ENCODE measurements around the gene TEX11.
"Not testable (repeated sequence)": the region's sequence is repeated elsewhere in the genome, so short reads cannot be mapped to it uniquely, and the experiment has no call there.

Gene TEX11

DNA sequence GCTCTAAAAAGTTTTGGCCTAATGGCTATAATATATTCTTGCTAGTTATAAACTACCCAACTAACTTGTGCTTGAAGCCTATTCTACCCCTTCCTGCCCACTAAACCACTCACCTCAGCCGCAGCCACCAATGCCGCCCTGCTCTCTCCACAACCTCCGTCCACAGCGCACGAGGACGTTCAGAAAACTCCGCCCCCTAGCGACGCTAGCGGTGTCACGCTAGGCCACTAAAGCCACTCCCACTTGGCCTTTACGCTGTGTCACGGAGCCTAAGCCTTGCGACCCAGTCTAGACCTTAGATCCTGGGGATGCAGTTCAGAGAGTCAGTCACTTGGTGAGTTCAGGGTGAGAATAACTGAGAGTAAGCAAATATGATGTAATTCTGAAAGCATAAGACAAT is at the start of gene TEX11:
Gene TEX11, minus strand, starts transcription at position 171 of the 400 bp plus-strand sequence. CDS start 922 bp downstream, outside the sequence.
- no peak for DNase-seq (ENCODE audit: low read depth, low spot score)

DNA sequence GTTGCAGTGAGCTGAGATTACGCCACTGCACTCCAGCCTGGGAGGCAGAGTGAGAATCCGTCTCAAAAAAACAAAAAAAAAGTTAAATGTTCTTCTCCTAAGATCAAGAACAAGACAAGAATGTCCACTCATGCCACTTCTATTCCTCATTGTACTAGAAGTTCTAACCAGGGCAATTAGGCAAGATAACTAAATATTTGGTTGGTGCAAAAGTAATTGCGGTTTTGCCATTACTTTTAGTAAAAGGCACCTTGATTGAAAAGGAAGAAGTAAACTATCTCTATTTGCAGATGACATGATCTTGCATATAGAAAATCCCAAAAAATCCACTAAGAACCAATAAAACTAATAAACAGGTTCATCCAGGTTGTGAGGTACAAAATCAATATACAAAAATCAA is 46.4 kb upstream of the TEX11 start:
- no peak for DNase-seq (ENCODE audit: low read depth, low spot score)

DNA sequence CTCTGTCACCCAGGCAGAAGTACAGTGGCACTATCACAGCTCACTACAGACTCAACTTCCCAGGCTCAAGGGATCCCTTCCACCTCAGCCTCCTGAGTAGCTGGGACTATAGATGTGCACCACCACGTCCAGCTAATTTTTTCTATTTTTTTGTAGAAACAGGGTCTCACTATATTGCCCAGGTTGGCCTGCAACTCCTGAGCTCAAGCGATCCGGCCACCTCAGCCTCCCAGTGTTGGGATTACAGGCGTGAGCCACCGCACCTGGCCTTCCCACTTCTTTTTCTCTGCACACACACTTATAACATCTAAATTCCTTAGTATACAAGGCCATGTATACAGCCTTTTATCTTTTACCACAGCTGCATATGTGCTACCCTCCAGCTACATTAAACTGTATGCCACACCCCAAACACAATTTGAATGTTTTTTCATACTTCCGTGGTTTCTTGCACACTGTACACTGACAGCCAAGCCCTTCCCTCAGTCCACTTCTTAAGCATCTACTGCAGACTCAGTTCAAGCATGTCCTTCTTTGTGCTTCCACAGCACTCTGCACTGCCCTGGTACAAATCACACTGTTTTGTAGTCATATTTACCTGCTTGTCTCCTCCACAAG is 15.9 kb upstream of the TEX11 start:
- DNase-seq (ENCODE audit: low read depth, low spot score): no peak

DNA sequence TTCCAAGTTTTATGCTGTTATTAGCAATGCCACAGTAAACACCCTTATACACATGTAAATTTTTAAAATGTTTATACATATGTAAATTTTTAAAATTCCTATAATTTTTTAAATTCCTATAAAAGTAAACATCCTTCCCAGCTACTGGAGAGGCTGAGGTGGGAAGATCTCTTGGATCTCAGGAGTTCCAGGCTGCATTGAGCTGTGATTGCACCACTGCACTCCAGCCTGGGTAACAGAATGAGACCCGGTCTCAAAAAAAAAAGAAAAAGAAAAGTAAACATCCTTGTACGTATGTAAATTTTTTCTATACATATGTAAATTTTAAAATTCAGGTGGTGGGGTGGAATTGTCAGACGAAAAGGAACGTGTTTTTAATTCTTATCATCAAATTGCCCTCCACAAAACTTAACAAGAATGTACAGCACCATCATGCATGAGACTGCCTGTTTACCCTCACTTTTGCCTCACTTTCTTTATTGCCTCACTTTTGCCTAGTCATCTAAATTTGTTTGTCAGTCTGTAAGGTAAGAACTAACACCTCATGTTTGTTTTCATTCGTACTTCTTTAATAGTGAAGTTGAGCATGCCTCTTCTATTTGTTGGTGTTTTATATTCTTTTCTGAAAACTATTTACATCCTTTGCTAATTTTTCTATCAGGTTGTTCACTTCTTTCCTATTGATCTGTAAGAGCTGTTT is 14.4 kb upstream of the TEX11 start:
- DNase-seq (ENCODE audit: low read depth, low spot score): no peak

DNA sequence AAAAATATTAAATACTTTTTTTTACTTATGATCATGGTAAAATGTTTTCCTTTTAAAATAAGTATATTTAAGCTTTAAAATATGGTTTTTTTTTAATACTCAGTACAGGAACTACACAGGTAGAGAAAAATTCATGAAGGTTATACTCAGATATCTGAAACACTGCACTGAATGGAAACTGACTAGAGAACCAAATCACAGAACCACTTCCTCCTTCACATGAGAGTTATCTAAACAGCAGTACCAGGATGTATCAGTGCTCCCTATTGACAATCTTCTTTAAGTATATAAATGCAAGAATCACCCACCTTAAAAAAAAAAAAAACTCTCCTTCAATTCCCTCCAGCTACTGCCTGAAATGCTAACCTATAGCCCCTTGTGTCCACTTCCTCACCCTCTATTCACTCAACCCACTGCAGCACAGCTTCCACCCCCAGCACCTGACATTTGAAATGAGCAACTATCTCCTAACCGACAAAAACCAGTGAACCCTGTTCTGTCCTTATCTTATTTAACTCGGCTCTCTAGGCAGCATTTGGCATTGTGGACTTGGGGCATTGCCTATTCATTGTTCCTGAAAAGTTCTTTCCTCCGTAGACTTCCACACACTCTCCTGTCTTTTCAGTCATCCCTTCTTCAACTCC is 13.3 kb upstream of the TEX11 start:
- no peak for DNase-seq (ENCODE audit: low read depth, low spot score)

DNA sequence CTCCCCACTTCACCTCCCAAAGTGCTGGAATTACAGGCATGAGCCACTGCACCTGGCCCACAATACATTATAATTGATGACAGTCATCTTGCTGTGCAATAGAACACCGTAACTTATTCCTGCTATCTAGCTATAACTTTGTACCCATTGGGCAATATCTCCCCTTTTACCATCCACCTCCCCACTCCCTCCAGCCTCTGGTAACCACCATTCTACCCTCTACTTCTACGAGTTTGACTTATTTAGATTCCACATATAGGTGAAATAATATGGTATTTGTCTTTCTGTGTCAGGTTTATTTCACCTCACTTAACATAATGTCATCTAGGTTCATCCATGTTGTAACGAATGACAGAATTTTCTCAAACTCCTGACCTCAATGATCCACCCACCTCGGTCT is 8.2 kb upstream of the TEX11 start:
- no peak for DNase-seq (ENCODE audit: low read depth, low spot score)

DNA sequence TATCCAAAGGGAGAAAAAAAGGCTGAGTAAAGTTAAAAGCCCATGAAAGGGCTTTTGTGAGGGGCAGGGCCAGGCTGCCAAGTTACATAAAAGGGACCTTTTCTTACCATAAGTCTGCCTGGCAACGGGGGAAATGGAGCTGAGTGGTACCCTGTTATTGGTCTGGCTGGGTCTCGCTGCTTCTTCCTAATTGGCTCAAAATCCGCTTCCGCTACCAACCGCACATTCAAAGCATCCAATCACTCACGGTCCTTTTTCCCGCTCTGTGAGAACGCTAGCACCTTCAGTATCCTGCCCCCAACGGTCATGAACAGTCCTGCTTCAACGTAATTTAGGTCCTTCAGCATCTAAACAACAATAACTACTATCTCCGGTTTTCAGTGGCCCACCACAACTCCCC is 611 bp downstream of the TEX11 start:
- DNase-seq (ENCODE audit: low read depth, low spot score): no peak

DNA sequence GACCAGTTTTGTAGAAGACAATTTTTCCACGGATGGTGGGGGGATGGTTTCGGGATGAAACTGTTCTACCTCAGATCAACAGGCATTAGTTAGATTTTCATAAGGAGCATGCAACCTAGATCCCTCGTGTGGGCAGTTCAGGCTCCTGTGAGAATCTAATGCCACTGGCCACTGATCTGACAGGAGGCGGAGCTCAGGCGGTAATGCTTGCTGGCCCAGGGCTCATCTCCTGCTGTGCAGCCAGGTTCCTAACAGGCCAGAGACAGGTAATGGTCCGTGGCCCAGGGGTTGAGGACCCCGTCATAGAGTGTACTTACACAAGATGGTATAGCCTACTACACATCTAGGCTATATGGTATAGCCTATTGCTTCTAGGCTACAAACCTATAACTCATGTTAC is 7.0 kb downstream of the TEX11 start:
- DNase-seq (ENCODE audit: low read depth, low spot score): no peak

DNA sequence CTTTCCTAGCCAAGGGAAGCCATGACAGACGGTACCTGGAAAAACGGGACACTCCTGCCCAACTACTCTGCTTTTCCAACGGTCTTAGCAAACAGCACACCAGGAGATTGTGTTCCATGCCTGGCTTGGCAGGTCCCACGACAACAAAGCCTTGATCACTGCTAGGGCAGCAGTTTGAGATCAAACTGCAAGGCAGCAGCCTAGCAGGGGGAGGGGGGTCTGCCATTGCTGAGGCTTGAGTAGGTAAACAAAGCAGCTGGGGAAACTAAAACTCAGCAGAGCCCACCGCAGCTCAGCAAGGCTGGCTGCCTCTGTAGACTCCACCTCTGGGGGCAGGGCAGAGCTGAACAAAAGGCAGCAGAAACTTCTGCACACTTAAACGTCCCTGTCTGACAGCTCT is 18.1 kb downstream of the TEX11 start:
- not testable (repeated sequence) for DNase-seq (ENCODE audit: low read depth, low spot score)

DNA sequence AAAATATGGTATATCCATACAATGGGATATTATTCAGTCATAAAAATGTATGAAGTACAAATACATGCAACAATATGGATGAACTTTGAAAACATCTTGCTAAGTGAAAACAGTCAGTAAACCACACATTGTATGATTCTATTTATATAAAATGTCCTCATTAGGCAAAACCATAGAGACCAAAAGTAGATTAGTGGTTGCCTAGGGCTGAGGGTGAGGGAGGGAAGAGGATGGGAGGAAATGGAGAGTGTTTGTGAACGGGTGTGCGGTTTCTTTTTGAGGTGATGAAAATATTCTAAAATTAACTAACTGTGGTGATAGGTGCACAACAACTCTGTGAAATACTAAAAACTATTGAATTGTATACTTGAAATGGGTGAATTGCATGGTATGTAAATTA is 29.6 kb downstream of the TEX11 start:
- DNase-seq (ENCODE audit: low read depth, low spot score): no peak

DNA sequence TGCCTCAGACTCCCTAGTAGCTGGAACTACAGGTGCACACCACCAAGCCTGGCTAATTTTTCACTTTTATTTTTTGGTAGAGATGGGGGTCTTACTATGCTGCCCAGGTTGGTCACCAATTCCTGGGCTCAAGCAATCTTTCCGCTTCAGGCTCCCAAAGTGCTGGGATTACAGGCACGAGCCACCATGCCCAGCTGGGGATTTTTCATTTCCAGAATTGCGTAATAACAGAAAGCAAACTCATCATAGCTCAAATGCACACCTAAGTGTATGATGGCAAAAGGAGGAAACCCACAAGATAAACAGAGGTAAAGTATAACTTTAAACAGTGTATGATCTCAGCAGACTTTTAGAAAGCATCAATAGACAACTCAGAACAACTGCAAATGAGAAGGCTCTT is 56.2 kb downstream of the TEX11 start:
- no peak for DNase-seq (ENCODE audit: low read depth, low spot score)

DNA sequence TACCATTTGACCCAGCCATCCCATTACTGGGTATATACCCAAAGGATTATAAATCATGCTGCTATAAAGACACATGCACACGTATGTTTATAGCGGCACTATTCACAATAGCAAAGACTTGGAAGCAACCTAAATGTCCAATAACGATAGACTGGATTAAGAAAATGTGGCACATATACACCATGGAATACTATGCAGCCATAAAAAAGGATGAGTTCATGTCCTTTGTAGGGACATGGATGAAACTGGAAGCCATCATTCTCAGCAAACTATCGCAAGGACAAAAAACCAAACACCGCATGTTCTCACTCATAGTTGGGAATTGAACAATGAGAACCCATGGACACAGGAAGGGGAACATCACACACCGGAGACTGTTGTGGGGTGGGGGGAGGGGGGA is 64.4 kb downstream of the TEX11 start:
- DNase-seq (ENCODE audit: low read depth, low spot score): not testable (repeated sequence)

DNA sequence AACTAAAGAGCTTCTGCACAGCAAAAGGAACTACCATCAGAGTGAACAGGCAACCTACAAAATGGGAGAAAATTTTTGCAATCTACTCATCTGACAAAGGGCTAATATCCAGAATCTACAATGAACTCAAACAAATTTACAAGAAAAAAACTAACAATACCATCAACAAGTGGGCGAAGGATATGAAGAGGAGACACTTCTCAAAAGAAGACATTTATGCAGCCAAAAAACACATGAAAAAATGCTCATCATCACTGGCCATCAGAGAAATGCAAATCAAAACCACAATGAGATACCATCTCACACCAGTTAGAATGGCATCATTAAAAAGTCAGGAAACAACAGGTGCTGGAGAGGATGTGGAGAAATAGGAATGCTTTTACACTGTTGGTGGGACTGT is 64.9 kb downstream of the TEX11 start:
- not testable (repeated sequence) for DNase-seq (ENCODE audit: low read depth, low spot score)

DNA sequence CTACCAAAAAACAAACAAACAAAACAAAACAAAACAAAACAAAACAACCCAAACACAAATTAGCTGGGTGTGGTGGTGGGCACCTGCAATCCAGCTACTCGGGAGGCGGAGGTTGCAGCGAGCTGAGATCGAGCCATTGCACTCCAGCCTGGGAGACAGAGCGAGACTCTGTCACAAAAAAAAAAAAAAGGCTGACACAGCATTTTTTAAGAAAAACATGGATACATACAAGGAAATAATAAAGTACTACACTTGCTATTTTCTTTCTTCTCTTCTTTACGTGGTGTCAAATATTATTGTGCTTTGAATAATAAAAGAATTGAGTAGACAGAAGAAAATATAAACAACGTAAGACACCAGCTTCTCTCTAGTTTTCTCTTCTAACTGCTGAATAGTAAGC is 73.9 kb downstream of the TEX11 start:
- DNase-seq (ENCODE audit: low read depth, low spot score): no peak

DNA sequence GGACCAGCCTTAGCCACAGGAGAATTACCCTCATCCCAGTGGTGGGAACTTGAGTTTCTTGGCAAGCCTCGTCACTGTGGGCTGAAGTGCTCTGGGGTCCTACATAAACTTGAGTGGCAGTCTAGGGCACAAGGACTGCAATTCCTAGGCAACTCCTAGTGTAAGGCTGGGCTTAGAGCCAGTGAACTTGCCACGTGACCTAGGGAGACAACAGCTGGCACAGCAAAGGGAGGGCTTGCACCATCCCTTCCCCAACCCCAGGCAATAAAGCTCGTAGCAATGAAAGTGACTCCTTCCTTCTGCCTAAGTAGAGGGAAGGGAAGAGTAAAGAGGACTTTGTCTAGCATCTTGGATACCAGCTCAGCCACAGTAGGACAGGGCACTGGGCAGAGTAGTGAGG is 81.8 kb downstream of the TEX11 start:
- no peak for DNase-seq (ENCODE audit: low read depth, low spot score)

DNA sequence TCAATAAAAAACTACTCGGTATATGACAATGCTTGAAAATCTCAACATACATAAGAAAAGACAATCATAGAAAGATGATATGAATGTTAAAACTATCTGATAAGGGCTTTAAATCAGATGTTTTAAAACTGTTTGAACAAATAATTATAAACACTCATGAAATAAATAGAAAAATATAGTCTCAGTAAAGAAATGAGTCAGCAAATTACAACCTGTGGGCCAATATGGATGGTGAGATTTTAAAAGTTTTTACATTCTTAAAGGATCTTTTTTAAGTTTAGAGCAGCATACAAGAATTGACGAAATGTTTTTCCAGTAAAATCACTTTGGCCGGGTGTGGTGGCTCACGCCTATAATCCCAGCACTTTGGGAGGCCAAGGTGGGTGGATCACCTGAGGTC is 83.1 kb downstream of the TEX11 start:
- no peak for DNase-seq (ENCODE audit: low read depth, low spot score)

DNA sequence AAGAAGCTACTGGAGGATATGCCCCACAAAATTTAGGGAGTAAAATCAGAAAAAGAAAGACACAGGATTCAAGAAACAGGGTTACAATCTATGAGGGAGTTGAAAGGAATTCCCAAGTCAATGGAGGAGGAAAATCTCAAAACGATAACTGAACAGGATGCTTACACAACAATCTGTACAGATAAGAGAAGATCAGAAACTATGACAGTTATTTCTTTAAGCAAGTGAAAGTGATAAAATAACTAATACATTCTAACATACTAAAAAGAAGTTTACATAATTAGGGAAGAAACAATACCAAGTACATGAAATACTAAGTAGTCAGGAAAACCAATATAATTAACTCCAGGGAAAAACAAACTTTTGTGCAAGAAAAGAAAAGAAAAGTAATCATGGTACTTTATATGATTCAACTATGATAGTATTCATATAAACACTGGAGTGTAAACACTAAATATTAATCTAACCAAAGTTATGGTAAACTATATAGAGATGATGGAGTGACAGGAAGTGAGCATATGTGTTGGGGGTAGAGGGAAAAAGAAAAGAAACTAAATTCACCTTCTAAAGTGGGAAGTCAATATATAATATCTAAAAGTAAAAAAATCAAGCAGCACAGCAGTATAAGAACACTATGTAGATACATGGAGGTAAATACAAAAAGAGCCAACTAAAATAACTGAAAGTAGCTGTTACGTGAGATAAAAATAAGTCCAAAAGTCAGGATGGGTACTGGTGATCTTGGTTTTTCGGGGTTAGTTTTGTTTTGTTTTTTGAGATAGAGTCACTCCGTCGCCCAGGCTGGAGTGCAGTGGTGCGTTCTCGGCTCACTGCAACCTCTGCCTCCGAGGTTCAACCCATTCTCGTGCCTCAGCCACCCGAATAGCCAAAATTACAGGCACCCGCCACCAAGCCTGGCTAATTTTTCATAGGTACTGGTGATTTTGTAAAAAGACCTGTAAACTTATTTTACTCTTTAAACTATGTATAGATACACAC is 99.3 kb downstream of the TEX11 start:
- DNase-seq (ENCODE audit: low read depth, low spot score): no peak

DNA sequence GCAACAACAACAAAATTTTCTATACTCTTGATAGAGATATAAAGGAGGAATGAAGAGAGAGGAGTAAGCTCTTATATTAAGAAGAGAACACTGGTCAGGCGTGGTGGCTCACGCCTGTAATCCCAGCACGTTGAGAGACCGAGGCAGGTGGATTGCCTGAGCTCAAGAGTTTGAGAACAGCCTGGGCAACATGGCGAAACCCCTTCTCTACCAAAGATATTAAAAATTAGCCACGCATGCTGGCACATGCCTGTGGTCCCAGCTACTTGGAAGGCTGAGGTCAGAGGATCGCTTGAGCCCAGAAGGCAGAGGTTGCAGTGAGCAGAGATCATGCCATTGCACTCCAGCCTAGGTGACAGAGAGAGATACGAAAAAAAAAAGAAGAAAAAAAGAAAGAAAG is 102.4 kb downstream of the TEX11 start:
- DNase-seq (ENCODE audit: low read depth, low spot score): no peak

DNA sequence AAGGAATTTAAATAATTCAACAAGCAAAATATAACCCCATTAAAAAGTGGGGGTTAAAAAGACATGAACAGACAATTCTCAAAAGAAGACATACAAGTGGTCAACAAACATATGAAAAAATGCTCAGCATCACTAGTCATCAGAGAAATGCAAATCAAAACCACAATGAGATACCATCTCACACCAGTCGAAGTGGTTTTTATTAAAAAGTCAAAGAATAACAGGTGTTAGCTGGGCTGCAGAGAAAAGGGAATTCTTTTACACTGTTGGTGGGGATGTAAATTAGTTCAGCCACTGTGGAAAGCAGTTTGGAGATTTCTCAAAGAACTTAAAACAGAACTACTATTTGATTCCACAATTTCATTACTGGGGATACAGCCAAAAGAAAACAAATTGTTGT is 111.8 kb downstream of the TEX11 start:
- not testable (repeated sequence) for DNase-seq (ENCODE audit: low read depth, low spot score)

DNA sequence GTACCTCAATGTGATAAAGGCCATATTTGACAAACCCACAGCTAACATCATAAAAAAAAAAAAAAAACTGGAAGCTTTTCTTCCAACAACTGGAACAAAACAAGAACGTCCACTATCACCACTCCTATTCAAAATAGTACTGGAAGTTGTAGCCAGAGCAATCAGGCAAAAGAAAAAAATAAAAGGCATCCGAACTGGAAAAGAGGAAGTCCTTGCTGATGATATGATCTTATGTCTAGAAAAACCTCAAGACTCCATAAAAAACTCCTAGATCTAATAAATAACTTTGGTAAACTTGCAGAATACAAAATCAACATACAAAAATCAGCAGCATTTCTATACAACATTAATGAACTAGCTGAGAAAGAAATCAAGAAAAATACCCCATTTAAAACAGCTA is 134.3 kb downstream of the TEX11 start:
- DNase-seq (ENCODE audit: low read depth, low spot score): no peak

DNA sequence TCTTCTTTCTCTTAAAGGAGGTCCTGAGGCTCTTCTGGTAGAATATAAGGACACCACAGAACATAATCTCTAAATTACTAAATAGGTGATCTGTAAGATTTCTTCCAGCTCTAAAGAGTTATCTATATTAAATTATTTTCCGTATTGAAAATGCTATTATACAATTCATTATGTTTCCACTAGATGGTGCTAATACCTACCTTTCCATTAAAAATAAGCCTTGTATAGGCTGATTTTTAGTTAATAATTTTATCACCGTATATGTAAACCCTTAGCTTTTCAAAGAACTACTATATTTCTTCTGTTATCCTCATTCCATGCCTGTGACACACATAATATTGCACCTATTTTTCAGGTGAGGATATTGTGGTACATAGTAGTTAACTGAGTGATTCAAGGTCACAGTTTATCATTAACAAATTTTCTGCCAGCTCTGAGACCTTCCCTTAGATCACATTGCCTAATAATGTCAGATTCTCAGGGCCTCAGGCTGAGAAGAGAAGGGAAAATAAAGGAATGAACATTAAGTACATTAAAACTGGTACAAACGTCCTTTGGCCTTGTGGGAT is 138.8 kb downstream of the TEX11 start:
- DNase-seq (ENCODE audit: low read depth, low spot score): no peak

DNA sequence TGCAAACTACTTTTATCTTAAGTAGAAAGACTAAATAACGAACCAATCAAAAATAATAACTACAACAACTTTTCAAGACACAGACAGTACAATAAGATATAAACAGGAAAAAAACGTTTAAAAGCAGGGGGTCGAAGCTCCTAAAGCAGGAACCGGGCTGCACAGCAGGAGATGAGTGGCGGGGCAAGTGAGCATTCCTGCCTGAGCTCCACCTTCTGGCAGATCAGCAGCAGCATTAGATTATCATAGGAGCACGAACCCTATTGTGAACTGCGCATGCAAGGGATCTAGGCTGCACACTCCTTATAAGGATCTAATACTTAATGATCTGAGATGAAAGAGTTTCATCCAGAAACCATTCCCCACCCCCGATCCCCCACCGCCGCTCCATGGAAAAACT is 146.2 kb downstream of the TEX11 start:
- DNase-seq (ENCODE audit: low read depth, low spot score): no peak
